ENCODE results near the gene PCARE. TPM values are rescaled to one million over a fixed set of nuclear protein-coding genes. Genes with fewer than 3 reads are reported as not detected.

PCARE gene
- total and polyA plus RNA-seq, 2 experiments from 2014 or later = not detected

DNA sequence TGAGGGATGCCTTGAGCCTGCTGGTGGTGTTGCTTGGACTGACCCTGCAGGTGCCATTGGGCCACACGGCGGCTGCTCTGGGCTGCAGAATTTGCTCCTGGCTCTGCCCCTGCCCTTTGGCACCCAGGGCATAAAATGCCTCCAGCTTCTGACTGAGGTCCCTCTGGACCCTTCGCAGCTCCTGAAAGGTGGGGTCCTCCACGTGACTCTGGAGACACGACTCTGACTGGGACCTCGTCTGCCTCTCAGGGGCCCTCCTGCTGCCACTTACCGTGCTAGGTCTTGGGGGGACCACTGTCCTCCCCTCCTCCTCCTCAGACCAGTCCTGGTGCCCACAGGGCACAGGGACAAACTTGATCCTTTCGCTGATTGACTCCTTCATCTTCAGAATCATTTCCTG is 2.1 kb downstream of the PCARE start:
- Mint-ChIP-seq H3K27me3 (ENCODE audit: insufficient read depth, low read depth, poor library complexity) (peaks cover 5% of the 10 kb centered on the region), H3K36me3 (ENCODE audit: low read depth) (no peaks in the 10 kb centered on the region), H3K4me3 (no peak overlapping the region), H3K9me3 (no peaks in the 10 kb centered on the region), H3K4me1 (peaks cover 3% of the 10 kb centered on the region; the same call in 1 of the 3 replicates), H3K27ac (no peak overlapping the region)
- no peaks in the 10 kb centered on the region for H3K79me2 ChIP-seq (replicated peaks; ENCODE audit: insufficient read depth)
- H3K4me1 ChIP-seq (ENCODE audit: insufficient read depth) = no peaks in the 10 kb centered on the region
- H3K4me2 ChIP-seq = no peak overlapping the region
- no peaks in the 10 kb centered on the region for H3F3A ChIP-seq (replicated peaks; ENCODE audit: low read depth)
- no peak overlapping the region for H2AFZ ChIP-seq
- DNase-seq (ENCODE audit: low spot score) (no peak), ATAC-seq (no peak)
- no peaks in the 10 kb centered on the region for H4K20me1 ChIP-seq (replicated peaks; ENCODE audit: insufficient read depth)
- TF ChIP-seq ZNF331 (CRISPR knock-in tag; IDR thresholded peaks at IDR 0.05; ENCODE audit: low read depth) (no peak), NANOG (IDR thresholded peaks at IDR 0.05; ENCODE audit: borderline replicate concordance) (no peak), STAT1 (IDR thresholded peaks at IDR 0.05; ENCODE audit: unreplicated experiment) (no peak), POLR2AphosphoS5 (IDR thresholded peaks at IDR 0.05; ENCODE audit: low read depth) (no peak)
- TF ChIP-seq, protein P1, sequence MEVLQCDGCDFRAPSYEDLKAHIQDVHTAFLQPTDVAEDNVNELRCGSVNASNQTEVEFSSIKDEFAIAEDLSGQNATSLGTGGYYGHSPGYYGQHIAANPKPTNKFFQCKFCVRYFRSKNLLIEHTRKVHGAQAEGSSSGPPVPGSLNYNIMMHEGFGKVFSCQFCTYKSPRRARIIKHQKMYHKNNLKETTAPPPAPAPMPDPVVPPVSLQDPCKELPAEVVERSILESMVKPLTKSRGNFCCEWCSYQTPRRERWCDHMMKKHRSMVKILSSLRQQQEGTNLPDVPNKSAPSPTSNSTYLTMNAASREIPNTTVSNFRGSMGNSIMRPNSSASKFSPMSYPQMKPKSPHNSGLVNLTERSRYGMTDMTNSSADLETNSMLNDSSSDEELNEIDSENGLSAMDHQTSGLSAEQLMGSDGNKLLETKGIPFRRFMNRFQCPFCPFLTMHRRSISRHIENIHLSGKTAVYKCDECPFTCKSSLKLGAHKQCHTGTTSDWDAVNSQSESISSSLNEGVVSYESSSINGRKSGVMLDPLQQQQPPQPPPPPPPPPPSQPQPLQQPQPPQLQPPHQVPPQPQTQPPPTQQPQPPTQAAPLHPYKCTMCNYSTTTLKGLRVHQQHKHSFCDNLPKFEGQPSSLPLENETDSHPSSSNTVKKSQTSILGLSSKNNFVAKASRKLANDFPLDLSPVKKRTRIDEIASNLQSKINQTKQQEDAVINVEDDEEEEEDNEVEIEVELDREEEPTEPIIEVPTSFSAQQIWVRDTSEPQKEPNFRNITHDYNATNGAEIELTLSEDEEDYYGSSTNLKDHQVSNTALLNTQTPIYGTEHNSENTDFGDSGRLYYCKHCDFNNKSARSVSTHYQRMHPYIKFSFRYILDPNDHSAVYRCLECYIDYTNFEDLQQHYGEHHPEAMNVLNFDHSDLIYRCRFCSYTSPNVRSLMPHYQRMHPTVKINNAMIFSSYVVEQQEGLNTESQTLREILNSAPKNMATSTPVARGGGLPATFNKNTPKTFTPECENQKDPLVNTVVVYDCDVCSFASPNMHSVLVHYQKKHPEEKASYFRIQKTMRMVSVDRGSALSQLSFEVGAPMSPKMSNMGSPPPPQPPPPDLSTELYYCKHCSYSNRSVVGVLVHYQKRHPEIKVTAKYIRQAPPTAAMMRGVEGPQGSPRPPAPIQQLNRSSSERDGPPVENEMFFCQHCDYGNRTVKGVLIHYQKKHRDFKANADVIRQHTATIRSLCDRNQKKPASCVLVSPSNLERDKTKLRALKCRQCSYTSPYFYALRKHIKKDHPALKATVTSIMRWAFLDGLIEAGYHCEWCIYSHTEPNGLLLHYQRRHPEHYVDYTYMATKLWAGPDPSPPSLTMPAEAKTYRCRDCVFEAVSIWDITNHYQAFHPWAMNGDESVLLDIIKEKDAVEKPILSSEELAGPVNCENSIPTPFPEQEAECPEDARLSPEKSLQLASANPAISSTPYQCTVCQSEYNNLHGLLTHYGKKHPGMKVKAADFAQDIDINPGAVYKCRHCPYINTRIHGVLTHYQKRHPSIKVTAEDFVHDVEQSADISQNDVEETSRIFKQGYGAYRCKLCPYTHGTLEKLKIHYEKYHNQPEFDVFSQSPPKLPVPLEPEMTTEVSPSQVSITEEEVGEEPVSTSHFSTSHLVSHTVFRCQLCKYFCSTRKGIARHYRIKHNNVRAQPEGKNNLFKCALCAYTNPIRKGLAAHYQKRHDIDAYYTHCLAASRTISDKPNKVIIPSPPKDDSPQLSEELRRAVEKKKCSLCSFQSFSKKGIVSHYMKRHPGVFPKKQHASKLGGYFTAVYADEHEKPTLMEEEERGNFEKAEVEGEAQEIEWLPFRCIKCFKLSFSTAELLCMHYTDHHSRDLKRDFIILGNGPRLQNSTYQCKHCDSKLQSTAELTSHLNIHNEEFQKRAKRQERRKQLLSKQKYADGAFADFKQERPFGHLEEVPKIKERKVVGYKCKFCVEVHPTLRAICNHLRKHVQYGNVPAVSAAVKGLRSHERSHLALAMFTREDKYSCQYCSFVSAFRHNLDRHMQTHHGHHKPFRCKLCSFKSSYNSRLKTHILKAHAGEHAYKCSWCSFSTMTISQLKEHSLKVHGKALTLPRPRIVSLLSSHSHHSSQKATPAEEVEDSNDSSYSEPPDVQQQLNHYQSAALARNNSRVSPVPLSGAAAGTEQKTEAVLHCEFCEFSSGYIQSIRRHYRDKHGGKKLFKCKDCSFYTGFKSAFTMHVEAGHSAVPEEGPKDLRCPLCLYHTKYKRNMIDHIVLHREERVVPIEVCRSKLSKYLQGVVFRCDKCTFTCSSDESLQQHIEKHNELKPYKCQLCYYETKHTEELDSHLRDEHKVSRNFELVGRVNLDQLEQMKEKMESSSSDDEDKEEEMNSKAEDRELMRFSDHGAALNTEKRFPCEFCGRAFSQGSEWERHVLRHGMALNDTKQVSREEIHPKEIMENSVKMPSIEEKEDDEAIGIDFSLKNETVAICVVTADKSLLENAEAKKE (CRISPR knock-in tag; IDR thresholded peaks at IDR 0.05) = no peak
- no peak overlapping the region for H3K4me3 ChIP-seq
- H3K27ac ChIP-seq (ENCODE audit: low read depth) = no peak overlapping the region
- H3K27me3 ChIP-seq (ENCODE audit: insufficient read depth) = no peaks in the 10 kb centered on the region
- no peaks in the 10 kb centered on the region for H3K9me2 ChIP-seq (ENCODE audit: insufficient read depth)
- no peaks in the 10 kb centered on the region for H3K36me3 ChIP-seq (ENCODE audit: insufficient read depth)
